Activated CD4-positive, CD25-positive, alpha-beta regulatory T cell treated with anti-CD3 and anti-CD28 coated beads, Interleukin-2, amount 50 U/mL, for 72 hours (primary cell): ENCODE data around the gene SYNDIG1.

Source experiments
- DNase-seq: peaks from one replicate; pipeline ENCODE4 v3.0.0; 2021

SYNDIG1 gene

GRCh38 chr20:24588047-24588635 is 118.7 kb downstream of the SYNDIG1 start:
- no peak for DNase-seq

GRCh38 chr20:24588725-24589340 is 119.4 kb downstream of the SYNDIG1 start:
- no peak for DNase-seq

- DNase-seq, result no peak
Measured at GRCh38 chr20:24589381-24589780, 120.0 kb downstream of the SYNDIG1 start.

GRCh38 chr20:24589815-24590177 is 120.4 kb downstream of the SYNDIG1 start:
- no peak for DNase-seq

GRCh38 chr20:24590178-24590982 is 121.0 kb downstream of the SYNDIG1 start:
- DNase-seq, result no peak

- no peak for DNase-seq
Measured at GRCh38 chr20:24597051-24597450, 127.6 kb downstream of the SYNDIG1 start.

GRCh38 chr20:24598346-24598745 is 128.9 kb downstream of the SYNDIG1 start:
- DNase-seq, result no peak

GRCh38 chr20:24598996-24599395 is 129.6 kb downstream of the SYNDIG1 start:
- DNase-seq, result no peak

- no peak for DNase-seq
Measured at GRCh38 chr20:24600012-24600411, 130.6 kb downstream of the SYNDIG1 start.

GRCh38 chr20:24603454-24603853 is 134.0 kb downstream of the SYNDIG1 start:
- no peak for DNase-seq

- DNase-seq, result no peak
Measured at GRCh38 chr20:24604966-24605665, 135.7 kb downstream of the SYNDIG1 start.

- no peak for DNase-seq
Measured at GRCh38 chr20:24605937-24606455, 136.6 kb downstream of the SYNDIG1 start.

GRCh38 chr20:24607402-24607801 is 138.0 kb downstream of the SYNDIG1 start:
- DNase-seq, result no peak

GRCh38 chr20:24608926-24609667 is 139.7 kb downstream of the SYNDIG1 start:
- DNase-seq, result no peak

- no peak for DNase-seq
Measured at GRCh38 chr20:24609757-24610156, 140.3 kb downstream of the SYNDIG1 start.

- no peak for DNase-seq
Measured at GRCh38 chr20:24610341-24611115, 141.1 kb downstream of the SYNDIG1 start.

- DNase-seq, result no peak
Measured at GRCh38 chr20:24611360-24612140, 142.1 kb downstream of the SYNDIG1 start.

GRCh38 chr20:24612799-24613775 is 143.7 kb downstream of the SYNDIG1 start:
- no peak for DNase-seq

- no peak for DNase-seq
Measured at GRCh38 chr20:24614341-24614740, 144.9 kb downstream of the SYNDIG1 start.

- no peak for DNase-seq
Measured at GRCh38 chr20:24615353-24615752, 145.9 kb downstream of the SYNDIG1 start.
